ENCODE measurements around the gene CLIP2. TPM values are rescaled to one million over a fixed set of nuclear protein-coding genes. Genes with fewer than 3 reads are reported as not detected.

Gene CLIP2
- total RNA-seq, 2 donors from 2014 or later = 77.8 to 81.6 TPM

DNA sequence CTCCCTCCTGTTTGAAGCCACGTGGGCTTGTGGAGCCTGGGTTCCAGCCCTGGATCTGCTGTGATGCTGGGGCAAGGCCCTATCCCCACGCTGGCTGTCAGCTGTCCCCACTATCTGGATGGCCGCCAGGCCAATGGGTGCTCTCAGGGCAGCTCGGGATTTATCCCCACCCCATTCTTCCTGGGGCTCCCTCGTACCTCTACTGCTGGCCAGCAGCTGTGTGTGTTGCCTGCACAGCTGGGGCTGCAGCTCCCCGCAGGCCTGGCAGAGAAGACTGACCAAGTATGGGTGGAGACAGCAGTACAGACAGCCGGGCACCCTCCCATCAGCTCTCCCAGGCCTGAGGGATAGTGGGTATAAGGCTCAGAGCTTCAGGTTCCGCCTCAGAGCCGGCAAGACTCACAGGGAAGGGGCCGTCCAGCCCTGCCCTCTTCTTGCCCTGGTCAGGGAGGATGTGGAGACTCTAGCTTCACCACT, 13.6 kb downstream of the CLIP2 start:
- TF ChIP-seq, protein P1, sequence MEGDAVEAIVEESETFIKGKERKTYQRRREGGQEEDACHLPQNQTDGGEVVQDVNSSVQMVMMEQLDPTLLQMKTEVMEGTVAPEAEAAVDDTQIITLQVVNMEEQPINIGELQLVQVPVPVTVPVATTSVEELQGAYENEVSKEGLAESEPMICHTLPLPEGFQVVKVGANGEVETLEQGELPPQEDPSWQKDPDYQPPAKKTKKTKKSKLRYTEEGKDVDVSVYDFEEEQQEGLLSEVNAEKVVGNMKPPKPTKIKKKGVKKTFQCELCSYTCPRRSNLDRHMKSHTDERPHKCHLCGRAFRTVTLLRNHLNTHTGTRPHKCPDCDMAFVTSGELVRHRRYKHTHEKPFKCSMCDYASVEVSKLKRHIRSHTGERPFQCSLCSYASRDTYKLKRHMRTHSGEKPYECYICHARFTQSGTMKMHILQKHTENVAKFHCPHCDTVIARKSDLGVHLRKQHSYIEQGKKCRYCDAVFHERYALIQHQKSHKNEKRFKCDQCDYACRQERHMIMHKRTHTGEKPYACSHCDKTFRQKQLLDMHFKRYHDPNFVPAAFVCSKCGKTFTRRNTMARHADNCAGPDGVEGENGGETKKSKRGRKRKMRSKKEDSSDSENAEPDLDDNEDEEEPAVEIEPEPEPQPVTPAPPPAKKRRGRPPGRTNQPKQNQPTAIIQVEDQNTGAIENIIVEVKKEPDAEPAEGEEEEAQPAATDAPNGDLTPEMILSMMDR (IDR thresholded peaks at IDR 0.05) = no peak
- Histone ChIP-seq H3K9me3 (no peaks in the 10 kb centered on the region), H3K36me3 (no peaks in the 10 kb centered on the region), H3K4me3 (no peak overlapping the region), H3K27ac (no peak overlapping the region), H3K9ac (ENCODE audit: low read depth in 2 of 2, low read length in 2 of 2) (no peak overlapping the region), H3K27me3 (no peaks in the 10 kb centered on the region), H3K4me1 (peaks cover 6% of the 10 kb centered on the region)
- intact Hi-C loops (cut with DNase I) = no loop called here
- no peak for DNase-seq

DNA sequence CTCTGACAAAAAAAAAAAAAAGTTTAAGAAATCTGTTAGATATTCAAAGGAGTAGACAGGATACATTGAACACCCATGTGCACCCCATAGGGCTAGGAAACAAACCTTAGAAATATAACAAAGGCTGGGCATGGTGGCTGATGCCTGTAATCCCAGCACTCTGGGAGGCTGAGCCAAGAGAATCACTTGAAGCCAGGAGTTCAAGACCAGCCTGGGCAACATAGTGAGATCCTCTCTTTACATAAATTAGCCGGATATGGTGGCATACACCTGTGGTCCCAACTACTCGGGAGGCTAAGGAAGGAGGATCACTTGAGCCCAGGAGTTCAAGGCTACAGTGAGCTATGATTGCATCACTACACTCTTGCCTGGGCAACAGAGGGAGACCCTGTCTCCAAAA, 15.3 kb downstream of the CLIP2 start:
- no peak for DNase-seq
- Histone ChIP-seq H3K4me3 (no peak overlapping the region), H3K27ac (no peak overlapping the region), H3K36me3 (no peaks in the 10 kb centered on the region), H3K27me3 (no peaks in the 10 kb centered on the region), H3K9ac (ENCODE audit: low read depth in 2 of 2, low read length in 2 of 2) (no peak overlapping the region), H3K9me3 (no peaks in the 10 kb centered on the region), H3K4me1 (peaks cover 6% of the 10 kb centered on the region)
- intact Hi-C loops (cut with DNase I) = no loop called here
- TF ChIP-seq, protein P1 (IDR thresholded peaks at IDR 0.05) = no peak

DNA sequence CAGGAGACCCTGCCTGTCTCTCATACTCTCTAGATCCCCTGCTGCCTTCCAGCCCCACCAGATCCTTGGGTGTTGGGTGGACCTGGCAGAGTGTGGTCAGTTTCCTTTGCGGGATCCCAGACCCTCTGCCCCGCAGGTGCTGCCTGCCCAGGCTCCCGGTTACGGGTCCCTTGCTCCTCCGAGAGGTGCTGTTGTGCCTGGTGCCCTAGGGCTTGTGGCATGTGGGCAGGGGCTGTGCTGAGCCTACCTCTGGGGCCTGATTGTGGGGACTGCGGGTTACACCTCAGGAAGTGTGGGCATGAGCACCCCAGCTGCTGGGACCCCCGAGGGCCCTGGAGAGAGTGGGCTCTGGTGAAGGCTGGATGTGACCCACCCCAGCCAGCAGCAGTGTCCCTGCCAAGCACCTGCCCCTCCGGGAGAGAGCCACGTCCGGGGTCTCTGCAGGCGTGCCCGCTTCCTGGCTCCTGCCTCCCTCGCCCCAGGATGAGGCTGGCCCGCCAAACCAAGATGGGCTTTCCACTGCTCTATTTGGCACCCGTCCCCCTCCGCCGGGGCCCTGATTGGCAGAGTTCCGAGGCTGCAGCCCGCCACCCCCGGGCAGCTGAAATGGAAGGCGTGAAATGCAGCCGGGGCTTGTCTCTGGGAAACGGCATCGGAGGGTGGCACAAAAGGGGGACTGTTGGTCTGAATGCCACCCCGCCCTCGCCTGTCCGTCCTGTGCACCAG, 17.0 kb downstream of the CLIP2 start:
- Histone ChIP-seq H3K4me1 (peaks cover 6% of the 10 kb centered on the region), H3K27ac (no peak overlapping the region), H3K27me3 (no peaks in the 10 kb centered on the region), H3K36me3 (no peaks in the 10 kb centered on the region), H3K4me3 (no peak overlapping the region), H3K9ac (ENCODE audit: low read depth in 2 of 2, low read length in 2 of 2) (no peak overlapping the region), H3K9me3 (no peaks in the 10 kb centered on the region)
- TF ChIP-seq, protein P1 (IDR thresholded peaks at IDR 0.05) = no peak
- no peak for DNase-seq
- intact Hi-C loops (cut with DNase I) = no loop called here

DNA sequence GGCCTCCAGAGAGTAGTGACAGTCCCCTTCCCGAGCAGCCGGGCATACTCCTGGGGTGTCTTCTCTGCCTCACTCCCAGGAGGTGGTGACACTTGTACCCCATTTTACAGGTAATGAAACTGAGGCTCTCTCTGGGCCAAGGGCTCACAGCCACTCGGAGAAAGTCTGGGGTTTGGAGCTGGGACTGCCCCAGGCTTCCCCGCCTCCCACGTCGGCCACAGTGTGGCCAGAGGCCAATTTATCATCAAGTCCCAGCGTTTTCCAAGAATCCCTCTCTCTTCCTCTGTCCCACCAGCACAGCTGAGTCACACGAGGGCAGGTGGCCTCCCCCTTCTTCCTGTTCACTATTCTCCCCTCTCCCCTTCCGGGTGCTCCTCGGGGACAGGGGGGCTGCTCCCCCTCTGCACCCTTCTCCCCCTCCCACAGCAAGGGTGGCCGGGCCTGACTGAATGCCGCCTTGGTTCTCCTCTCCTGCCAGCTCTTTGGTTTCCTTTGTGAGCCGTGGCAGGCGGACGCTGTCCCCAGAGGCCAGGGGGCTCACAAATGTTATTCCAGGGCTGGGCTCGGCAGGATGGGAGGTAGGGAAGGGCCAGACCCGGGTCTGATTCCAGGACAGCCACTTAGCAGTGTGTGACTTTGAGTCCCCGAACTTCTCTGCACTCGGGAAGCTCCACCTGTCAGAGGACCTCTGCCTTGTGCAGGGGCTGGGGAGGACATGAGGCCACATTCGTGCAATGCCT, 17.7 kb downstream of the CLIP2 start:
- peaks cover 6% of the 10 kb centered on the region for H3K4me1 ChIP-seq
- peak overlapping the region; percentile 19 to 44 for H3K9ac ChIP-seq (ENCODE audit: low read depth in 2 of 2, low read length in 2 of 2)
- H3K4me3 ChIP-seq = no peak overlapping the region
- no peaks in the 10 kb centered on the region for H3K27me3 ChIP-seq
- H3K27ac ChIP-seq = no peak overlapping the region
- TF ChIP-seq, protein P1 (IDR thresholded peaks at IDR 0.05) = no peak
- peak; percentile 38 for DNase-seq
- no peaks in the 10 kb centered on the region for H3K36me3 ChIP-seq
- intact Hi-C loops (cut with DNase I) = no loop called here
- H3K9me3 ChIP-seq = no peaks in the 10 kb centered on the region

- Histone ChIP-seq H3K27ac (no peak overlapping the region), H3K4me1 (peaks cover 6% of the 10 kb centered on the region)
- DNase-seq = no peak
Measured at GRCh38 chr7:74307738-74308505, 18.7 kb downstream of the CLIP2 start.

More at GRCh38 chr7:74307738-74308505, 18.7 kb downstream of the CLIP2 start:
- TF ChIP-seq, protein P1 (IDR thresholded peaks at IDR 0.05) = no peak
- intact Hi-C loops (cut with DNase I) = no loop called here
- no peak overlapping the region for H3K4me3 ChIP-seq
- H3K27me3 ChIP-seq = no peaks in the 10 kb centered on the region
- H3K9ac ChIP-seq (ENCODE audit: low read depth in 2 of 2, low read length in 2 of 2) = no peak overlapping the region
- H3K36me3 ChIP-seq = no peaks in the 10 kb centered on the region
- H3K9me3 ChIP-seq = no peaks in the 10 kb centered on the region

All from colonic mucosa (tissue), 4 donors.